SU-DHL-6 (cell line): ENCODE measurements around the gene MPI.

ENCODE experiments used
- H2AFZ ChIP-seq: fragments of 200-600 bp; sonication (generic); 2 replicates; pipeline ENCODE4 v1.6.1; 2014; ENCODE audit warnings: low read depth, mild to moderate bottlenecking, moderate library complexity, mixed read lengths, antibody characterized with exemption, low read length; ENCODE audit not compliant: severe bottlenecking
- H3F3A ChIP-seq: fragments of 200-600 bp; shearing (Covaris generic); 2 replicates; pipeline ENCODE4 v1.6.0; 2016; ENCODE audit warnings: antibody characterized with exemption, mild to moderate bottlenecking; ENCODE audit not compliant: insufficient read depth
- H3K27ac ChIP-seq: fragments of 200-600 bp; sonication (generic); 2 replicates; pipeline ENCODE4 v1.5.1; 2016; ENCODE audit warnings: low read depth, mild to moderate bottlenecking, low read length, moderate library complexity, mixed read lengths
- H3K27me3 ChIP-seq: fragments of 200-600 bp; sonication (generic), shearing (Covaris generic); 2 replicates; pipeline ENCODE4 v1.6.0; 2014; ENCODE audit warnings: mild to moderate bottlenecking, low read length
- H3K36me3 ChIP-seq: fragments of 200-600 bp; sonication (generic); 2 replicates; pipeline ENCODE4 v1.6.1; 2014; ENCODE audit warnings: mild to moderate bottlenecking, low read length, mixed read lengths
- H3K4me2 ChIP-seq: fragments of 300-600, 200-600 bp; shearing (Covaris generic), sonication (generic); 2 replicates; pipeline ENCODE4 v1.6.0; 2014; ENCODE audit warnings: low read length, low read depth, mild to moderate bottlenecking; ENCODE audit not compliant: poor library complexity, severe bottlenecking
- H3K4me3 ChIP-seq: fragments of 200-600 bp; sonication (generic); 2 replicates; pipeline ENCODE4 v1.5.1; 2014; ENCODE audit warnings: antibody characterized with exemption, low read length, mild to moderate bottlenecking, mixed read lengths; ENCODE audit not compliant: insufficient read depth, poor library complexity, severe bottlenecking
- H3K79me2 ChIP-seq: fragments of 200-600 bp; sonication (generic); 2 replicates; pipeline ENCODE4 v1.6.1; 2014; ENCODE audit warnings: mild to moderate bottlenecking, low read length, moderate library complexity; ENCODE audit not compliant: insufficient read depth
- H3K9ac ChIP-seq: fragments of 200-600 bp; sonication (generic); 2 replicates; pipeline ENCODE4 v1.7.0; 2014; ENCODE audit warnings: mild to moderate bottlenecking, low read length
- H3K9me2 ChIP-seq: fragments of 200-600 bp; sonication (generic); replicated peaks from 2 replicates; pipeline ENCODE4 v1.6.1; 2014; ENCODE audit warnings: low read length; ENCODE audit not compliant: insufficient read depth
- H3K9me3 ChIP-seq: fragments of 200-600 bp; sonication (generic); 2 replicates; pipeline ENCODE4 v1.6.1; 2014; ENCODE audit warnings: low read length, mixed read lengths; ENCODE audit not compliant: insufficient read depth
- H4K20me1 ChIP-seq: fragments of 200-600 bp; sonication (generic); 2 replicates; pipeline ENCODE4 v1.6.1; 2014; ENCODE audit warnings: low read depth, mild to moderate bottlenecking, antibody characterized with exemption, low read length, moderate library complexity, mixed read lengths
- EZH2phosphoT487 ChIP-seq: fragments of 200-600 bp; sonication (generic), shearing (Covaris generic); conservative IDR thresholded peaks from 2 replicates; pipeline ENCODE4 v1.6.1; 2018; ENCODE audit warnings: mild to moderate bottlenecking, antibody characterized with exemption, low read length, moderate library complexity, mixed read lengths
- TF ChIP-seq, protein P1 (sequence below): fragments of 200-600 bp; sonication (generic); IDR thresholded peaks from one replicate; pipeline ENCODE4 v1.5.1; 2017; ENCODE audit warnings: antibody characterized with exemption, mild to moderate bottlenecking, low read length, moderate library complexity; ENCODE audit not compliant: insufficient read depth, poor library complexity, severe bottlenecking

MPI gene

DNA sequence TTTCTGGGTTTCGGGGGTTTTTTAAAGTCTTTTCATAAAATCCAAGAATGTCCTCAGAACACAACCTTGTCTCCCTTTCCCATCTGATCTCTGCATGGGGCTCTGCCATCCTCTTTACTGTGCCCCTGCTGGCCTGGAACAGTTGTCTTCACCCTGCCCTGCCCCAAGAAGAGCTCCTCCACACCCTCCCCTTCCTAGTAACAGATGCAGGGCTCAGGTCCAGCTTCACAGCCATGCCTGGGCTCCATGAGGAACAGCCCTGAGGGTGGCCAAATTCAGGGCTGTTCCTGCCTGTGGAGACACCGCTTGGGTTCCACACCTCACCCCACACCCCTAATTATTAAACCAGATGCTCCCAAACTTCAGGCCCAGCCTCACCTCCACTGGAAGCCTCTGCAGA, 34.0 kb upstream of the MPI start:
- H3K4me2 ChIP-seq: no peak overlapping the region
- no peaks in the 10 kb centered on the region for H3K9me3 ChIP-seq
- no peak overlapping the region for H3K9ac ChIP-seq
- no peak overlapping the region for H3K4me3 ChIP-seq
- no peaks in the 10 kb centered on the region for H3K27me3 ChIP-seq
- H3K36me3 ChIP-seq: no peaks in the 10 kb centered on the region
- TF ChIP-seq, protein P1, sequence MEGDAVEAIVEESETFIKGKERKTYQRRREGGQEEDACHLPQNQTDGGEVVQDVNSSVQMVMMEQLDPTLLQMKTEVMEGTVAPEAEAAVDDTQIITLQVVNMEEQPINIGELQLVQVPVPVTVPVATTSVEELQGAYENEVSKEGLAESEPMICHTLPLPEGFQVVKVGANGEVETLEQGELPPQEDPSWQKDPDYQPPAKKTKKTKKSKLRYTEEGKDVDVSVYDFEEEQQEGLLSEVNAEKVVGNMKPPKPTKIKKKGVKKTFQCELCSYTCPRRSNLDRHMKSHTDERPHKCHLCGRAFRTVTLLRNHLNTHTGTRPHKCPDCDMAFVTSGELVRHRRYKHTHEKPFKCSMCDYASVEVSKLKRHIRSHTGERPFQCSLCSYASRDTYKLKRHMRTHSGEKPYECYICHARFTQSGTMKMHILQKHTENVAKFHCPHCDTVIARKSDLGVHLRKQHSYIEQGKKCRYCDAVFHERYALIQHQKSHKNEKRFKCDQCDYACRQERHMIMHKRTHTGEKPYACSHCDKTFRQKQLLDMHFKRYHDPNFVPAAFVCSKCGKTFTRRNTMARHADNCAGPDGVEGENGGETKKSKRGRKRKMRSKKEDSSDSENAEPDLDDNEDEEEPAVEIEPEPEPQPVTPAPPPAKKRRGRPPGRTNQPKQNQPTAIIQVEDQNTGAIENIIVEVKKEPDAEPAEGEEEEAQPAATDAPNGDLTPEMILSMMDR: no peak
- TF ChIP-seq EZH2phosphoT487: no peak
- no peak overlapping the region for H2AFZ ChIP-seq
- H3K27ac ChIP-seq: no peak overlapping the region
- peaks cover 37% of the 10 kb centered on the region for H3K79me2 ChIP-seq
- peaks cover 11% of the 10 kb centered on the region for H3F3A ChIP-seq
- no peaks in the 10 kb centered on the region for H4K20me1 ChIP-seq
- H3K9me2 ChIP-seq: no peaks in the 10 kb centered on the region

DNA sequence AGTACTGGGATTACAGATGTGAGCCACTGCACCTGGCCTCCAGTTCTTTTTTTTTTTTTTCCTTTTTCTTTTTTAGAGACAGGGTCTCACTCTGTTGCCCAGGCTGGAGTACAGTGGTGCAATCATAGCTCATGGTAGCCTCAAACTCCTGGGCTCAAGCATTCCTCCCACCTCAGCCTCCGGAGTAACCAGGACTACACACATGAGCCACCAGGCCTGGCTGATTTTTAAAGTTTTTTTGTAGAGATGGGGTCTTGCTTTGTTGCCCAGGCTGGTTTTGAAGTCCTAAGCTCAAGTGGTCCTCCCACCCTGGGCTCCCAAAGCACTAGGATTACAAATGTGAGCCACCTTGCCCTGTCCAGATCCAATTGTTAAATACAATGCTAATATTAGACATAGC, 33.3 kb upstream of the MPI start:
- Histone ChIP-seq H3K9me2 (no peaks in the 10 kb centered on the region), H3K4me3 (no peak overlapping the region), H3K9me3 (no peaks in the 10 kb centered on the region), H4K20me1 (no peaks in the 10 kb centered on the region), H3K27ac (peak overlapping the region; percentile 58), H2AFZ (no peak overlapping the region), H3K9ac (no peak overlapping the region), H3F3A (peaks cover 11% of the 10 kb centered on the region), H3K4me2 (no peak overlapping the region), H3K36me3 (no peaks in the 10 kb centered on the region), H3K79me2 (peaks cover 43% of the 10 kb centered on the region), H3K27me3 (no peaks in the 10 kb centered on the region)
- TF ChIP-seq EZH2phosphoT487: no peak
- TF ChIP-seq, protein P1: no peak

DNA sequence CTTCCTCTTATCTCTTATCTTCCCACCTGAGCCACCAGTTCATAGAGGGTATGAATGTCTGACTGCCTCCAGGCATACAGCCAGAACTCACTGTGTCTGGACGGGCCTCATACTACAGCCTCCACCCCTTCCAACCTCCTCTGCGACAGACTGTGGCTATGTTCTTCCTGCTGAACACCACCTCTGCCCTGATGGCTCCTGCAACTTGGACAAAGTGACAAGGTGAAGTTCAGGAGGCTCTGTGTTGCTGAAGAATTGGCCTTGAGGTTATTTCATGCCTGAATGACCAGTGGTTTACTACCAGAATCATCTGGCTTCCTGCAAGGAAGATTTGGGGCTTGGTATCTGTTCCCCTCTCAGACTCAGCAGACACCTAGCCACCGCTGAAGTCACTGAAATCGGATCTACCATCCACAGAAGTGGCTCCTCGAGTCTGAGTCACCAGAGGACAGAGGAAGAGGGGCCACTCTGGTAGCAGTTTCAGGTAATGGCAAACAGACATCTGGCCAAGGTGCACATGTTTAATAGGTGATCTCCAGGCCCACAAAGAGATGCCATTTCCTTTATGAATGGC, 32.7 kb upstream of the MPI start:
- H3K9ac ChIP-seq: peak overlapping the region; percentile 18; the same call in 1 of the 2 replicates
- no peaks in the 10 kb centered on the region for H3K27me3 ChIP-seq
- H3K27ac ChIP-seq: peak overlapping the region; percentile 58
- no peak overlapping the region for H3K4me3 ChIP-seq
- H3K36me3 ChIP-seq: no peaks in the 10 kb centered on the region
- H2AFZ ChIP-seq: no peak overlapping the region
- peaks cover 43% of the 10 kb centered on the region for H3K79me2 ChIP-seq
- no peaks in the 10 kb centered on the region for H4K20me1 ChIP-seq
- no peaks in the 10 kb centered on the region for H3K9me2 ChIP-seq
- TF ChIP-seq EZH2phosphoT487: no peak
- TF ChIP-seq, protein P1: no peak
- H3K9me3 ChIP-seq: no peaks in the 10 kb centered on the region
- peaks cover 11% of the 10 kb centered on the region for H3F3A ChIP-seq
- peak overlapping the region; percentile 30 for H3K4me2 ChIP-seq
